Endothelial cell (in vitro differentiated cells): Measurements from ENCODE around the gene TMEM101. TPM values are rescaled to one million over a fixed set of nuclear protein-coding genes. Genes with fewer than 3 reads are reported as not detected.

Experiments
- DNase-seq: peaks from one replicate; pipeline ENCODE4 v3.0.0; 2021; ENCODE audit warnings: low spot score
- H3K27ac Mint-ChIP-seq: one replicate; pipeline ENCODE4 v1.8.0; 2021; ENCODE audit warnings: mixed read lengths, inconsistent platforms; ENCODE audit not compliant: unreplicated experiment
- H3K27me3 Mint-ChIP-seq: one replicate; pipeline ENCODE4 v1.8.0; 2021; ENCODE audit warnings: mild to moderate bottlenecking, moderate library complexity, mixed read lengths, inconsistent platforms; ENCODE audit not compliant: unreplicated experiment
- H3K36me3 Mint-ChIP-seq: one replicate; pipeline ENCODE4 v1.8.0; 2021; ENCODE audit warnings: mild to moderate bottlenecking, low read depth, mixed read lengths, inconsistent platforms; ENCODE audit not compliant: unreplicated experiment
- H3K4me1 Mint-ChIP-seq: one replicate; pipeline ENCODE4 v1.8.0; 2021; ENCODE audit warnings: mild to moderate bottlenecking, mixed read lengths, inconsistent platforms; ENCODE audit not compliant: unreplicated experiment
- H3K4me3 Mint-ChIP-seq: one replicate; pipeline ENCODE4 v1.8.0; 2021; ENCODE audit warnings: mild to moderate bottlenecking, mixed read lengths, inconsistent platforms; ENCODE audit not compliant: unreplicated experiment
- H3K9me3 Mint-ChIP-seq: one replicate; pipeline ENCODE4 v1.8.0; 2021; ENCODE audit warnings: mixed read lengths, inconsistent platforms; ENCODE audit not compliant: unreplicated experiment
- CTCF ChIP-seq: fragments of 200-600 bp; sonication (generic); IDR thresholded peaks from one replicate; pipeline ENCODE4 v1.5.0; 2021; ENCODE audit warnings: antibody characterized with exemption; ENCODE audit not compliant: unreplicated experiment
- total RNA-seq: library from RNA; stranded (reverse); fragmentation: NEBNext Ultra II Directional; extraction: Animal tissue kit (Norgen Biotek cat#: 25700); gene quantifications from one replicate; pipeline ENCODE4 v1.2.1, GENCODE V29; 2021; ENCODE audit not compliant: unreplicated experiment

TMEM101 gene
- total RNA-seq, 1 donor from 2014 or later, result 32.1 TPM

GRCh38 chr17:44004761-44005526 is 9.8 kb downstream of the TMEM101 start:
- H3K9me3 Mint-ChIP-seq, result no peaks in the 10 kb centered on the region
- H3K27ac Mint-ChIP-seq, result no peak overlapping the region
- DNase-seq, result peak; percentile 37
- peaks cover 3% of the 10 kb centered on the region for H3K36me3 Mint-ChIP-seq
- no peak overlapping the region for H3K4me3 Mint-ChIP-seq
- H3K4me1 Mint-ChIP-seq, result peaks cover 16% of the 10 kb centered on the region
- H3K27me3 Mint-ChIP-seq, result peaks cover 17% of the 10 kb centered on the region
- TF ChIP-seq CTCF, result no peak

- Mint-ChIP-seq H3K9me3 (no peaks in the 10 kb centered on the region), H3K36me3 (peaks cover 3% of the 10 kb centered on the region), H3K4me1 (peaks cover 16% of the 10 kb centered on the region), H3K4me3 (peak within 1 kb of the TSS; percentile 67), H3K27ac (no peak within 1 kb of the TSS), H3K27me3 (peaks cover 15% of the 10 kb centered on the region)
- DNase-seq, result no peak
- TF ChIP-seq CTCF, result no peak
These were observed 10.5 kb downstream of the TMEM101 start, which contains the start of gene NAGS for GRCh38 chr17:44004077-44004760. Gene NAGS, plus strand, starts transcription at chr17:44004622. Its CDS starts 42 bp downstream, at chr17:44004664.

GRCh38 chr17:44002141-44002848 is 12.5 kb downstream of the TMEM101 start:
- no peaks in the 10 kb centered on the region for H3K9me3 Mint-ChIP-seq
- no peaks in the 10 kb centered on the region for H3K36me3 Mint-ChIP-seq
- H3K27ac Mint-ChIP-seq, result no peak overlapping the region
- H3K4me1 Mint-ChIP-seq, result peaks cover 8% of the 10 kb centered on the region
- no peak for TF ChIP-seq CTCF
- no peak for DNase-seq
- H3K27me3 Mint-ChIP-seq, result peaks cover 17% of the 10 kb centered on the region
- no peak overlapping the region for H3K4me3 Mint-ChIP-seq

GRCh38 chr17:44001461-44001920 is 13.3 kb downstream of the TMEM101 start:
- Mint-ChIP-seq H3K27ac (no peak overlapping the region), H3K27me3 (peaks cover 14% of the 10 kb centered on the region), H3K9me3 (no peaks in the 10 kb centered on the region), H3K4me1 (peaks cover 4% of the 10 kb centered on the region), H3K36me3 (no peaks in the 10 kb centered on the region), H3K4me3 (no peak overlapping the region)
- no peak for TF ChIP-seq CTCF
- no peak for DNase-seq
